Ishikawa (cell line): Measurements from ENCODE around the gene DHRS1.

Experiments used
- CEBPB ChIP-seq: IDR thresholded peaks from 2 replicates; pipeline ENCODE4 v1.6.1; 2012
- CREB1 ChIP-seq: IDR thresholded peaks from 2 replicates; pipeline ENCODE4 v1.6.1; 2012; ENCODE audit warnings: low read depth
- EGR1 ChIP-seq: IDR thresholded peaks from 2 replicates; pipeline ENCODE4 v1.6.1; 2012
- EP300 ChIP-seq: IDR thresholded peaks from 2 replicates; pipeline ENCODE4 v1.6.1; 2012; ENCODE audit warnings: borderline replicate concordance
- FOXM1 ChIP-seq: IDR thresholded peaks from 2 replicates; pipeline ENCODE4 v1.6.1; 2012; ENCODE audit warnings: low read depth, borderline replicate concordance
- MAX ChIP-seq: IDR thresholded peaks from 2 replicates; pipeline ENCODE4 v1.6.1; 2012
- NFIC ChIP-seq: IDR thresholded peaks from 2 replicates; pipeline ENCODE4 v1.6.1; 2012
- RAD21 ChIP-seq: IDR thresholded peaks from 2 replicates; pipeline ENCODE4 v1.6.1; 2012; ENCODE audit warnings: low read depth
- REST ChIP-seq: IDR thresholded peaks from 2 replicates; pipeline ENCODE4 v1.6.1; 2012; ENCODE audit warnings: low read depth, mild to moderate bottlenecking
- TAF1 ChIP-seq: IDR thresholded peaks from 2 replicates; pipeline ENCODE4 v1.6.1; 2012; ENCODE audit warnings: low read depth, mild to moderate bottlenecking
- TCF12 ChIP-seq: IDR thresholded peaks from 2 replicates; pipeline ENCODE4 v1.6.1; 2012; ENCODE audit warnings: low read depth
- TEAD4 ChIP-seq: IDR thresholded peaks from 2 replicates; pipeline ENCODE4 v1.6.1; 2012
- USF1 ChIP-seq: IDR thresholded peaks from 2 replicates; pipeline ENCODE4 v1.6.1; 2012
- YY1 ChIP-seq: IDR thresholded peaks from 2 replicates; pipeline ENCODE4 v1.6.1; 2012; ENCODE audit warnings: low read depth
- ZBTB7A ChIP-seq: IDR thresholded peaks from 2 replicates; pipeline ENCODE4 v1.6.1; 2012; ENCODE audit warnings: low read depth

The DHRS1 gene

GRCh38 chr14:24309538-24310264 is 10.1 kb upstream of the DHRS1 start, which contains the start of gene LTB4R2:
Gene LTB4R2, plus strand, starts transcription at chr14:24310140. Its CDS starts 525 bp downstream, at chr14:24310665.
- no peak for TF ChIP-seq RAD21
- TF ChIP-seq EP300: no peak
- no peak for TF ChIP-seq ZBTB7A
- no peak for TF ChIP-seq REST
- TF ChIP-seq NFIC: no peak
- no peak for TF ChIP-seq FOXM1
- no peak for TF ChIP-seq CEBPB
- no peak for TF ChIP-seq CREB1
- no peak for TF ChIP-seq TEAD4
- no peak for TF ChIP-seq TCF12
- no peak for TF ChIP-seq MAX
- TF ChIP-seq EGR1: no peak
- no peak for TF ChIP-seq YY1
- no peak for TF ChIP-seq TAF1
- TF ChIP-seq USF1: no peak

GRCh38 chr14:24308342-24309124 is 9.0 kb upstream of the DHRS1 start:
- TF ChIP-seq REST (no peak), ZBTB7A (no peak), EP300 (no peak), MAX (no peak), EGR1 (no peak), FOXM1 (no peak), CEBPB (no peak), USF1 (no peak), TEAD4 (no peak), TCF12 (no peak), TAF1 (no peak), CREB1 (no peak), NFIC (no peak), RAD21 (no peak), YY1 (no peak)

GRCh38 chr14:24307575-24308341 is 8.2 kb upstream of the DHRS1 start, which contains the start of gene CIDEB:
Gene CIDEB, minus strand, starts transcription at chr14:24307977. Its CDS starts 119 bp downstream, at chr14:24307858.
- TF ChIP-seq YY1: no peak
- TF ChIP-seq REST: no peak
- TF ChIP-seq NFIC: no peak
- TF ChIP-seq TCF12: no peak
- TF ChIP-seq RAD21: peak; percentile 53
- no peak for TF ChIP-seq USF1
